NT2/D1 (cell line): Measurements from ENCODE around the gene NLGN4X.

Source experiments
- YY1 ChIP-seq: IDR thresholded peaks from 2 replicates; pipeline ENCODE4 v1.6.1; 2011; ENCODE audit not compliant: insufficient read length, insufficient read depth
- ZNF274 ChIP-seq: IDR thresholded peaks from 2 replicates; pipeline ENCODE4 v1.6.1; 2011; ENCODE audit warnings: mild to moderate bottlenecking, low read depth, low read length

- TF ChIP-seq YY1 = no peak
- TF ChIP-seq ZNF274 = no peak
These were observed 358.4 kb downstream of the NLGN4X start for GRCh38 chrX:5870238-5870637.
